SK-N-SH treated with all-trans-retinoic acid at 6 μM for 48 hours (cell line): ENCODE results near the gene SLC5A10.

ENCODE experiments used
- BACH2 ChIP-seq: fragments of 250-450 bp; sonication (Bioruptor Pico); IDR thresholded peaks from 2 replicates; pipeline ENCODE4 v1.9.0; 2021; ENCODE audit warnings: mild to moderate bottlenecking, borderline replicate concordance
- ESRRG ChIP-seq: fragments of 250-450 bp; sonication (Bioruptor Pico); IDR thresholded peaks from 2 replicates; pipeline ENCODE4 v1.6.1; 2021; ENCODE audit warnings: mild to moderate bottlenecking
- OSR1 ChIP-seq: fragments of 250-450 bp; sonication (Bioruptor Pico); IDR thresholded peaks from 2 replicates; pipeline ENCODE4 v1.8.0; 2022; ENCODE audit warnings: moderate library complexity, mild to moderate bottlenecking, inconsistent platforms
- RARB ChIP-seq: fragments of 250-450 bp; sonication (Bioruptor Pico); IDR thresholded peaks from 2 replicates; pipeline ENCODE4 v1.8.0; 2021; ENCODE audit warnings: mild to moderate bottlenecking, moderate library complexity
- TOX ChIP-seq: fragments of 250-450 bp; sonication (Bioruptor Pico); IDR thresholded peaks from 2 replicates; pipeline ENCODE4 v1.8.0; 2021; ENCODE audit warnings: mild to moderate bottlenecking, moderate library complexity, borderline replicate concordance
- TSHZ2 ChIP-seq: fragments of 250-450 bp; sonication (Bioruptor Pico); IDR thresholded peaks from 2 replicates; pipeline ENCODE4 v1.5.0; 2020; ENCODE audit warnings: mild to moderate bottlenecking, moderate library complexity
- ZC3H10 ChIP-seq: fragments of 250-450 bp; sonication (Bioruptor Pico); IDR thresholded peaks from 2 replicates; pipeline ENCODE4 v1.5.1; 2021; ENCODE audit warnings: mild to moderate bottlenecking, moderate library complexity
- ZNF70 ChIP-seq: fragments of 450-650 bp; formaldehyde crosslinking; IDR thresholded peaks from 2 replicates; pipeline ENCODE4 v1.5.0; 2020; ENCODE audit warnings: mild to moderate bottlenecking, moderate library complexity
- ZNF8 ChIP-seq: fragments of 450-650 bp; formaldehyde crosslinking; IDR thresholded peaks from 2 replicates; pipeline ENCODE4 v1.5.0; 2020; ENCODE audit warnings: mild to moderate bottlenecking, moderate library complexity

- TF ChIP-seq TSHZ2 (no peak), RARB (CRISPR knock-in tag) (no peak), OSR1 (no peak), BACH2 (no peak), ZNF70 (CRISPR knock-in tag) (no peak), ZNF8 (no peak), ESRRG (CRISPR knock-in tag) (no peak), ZC3H10 (CRISPR knock-in tag) (no peak), TOX (CRISPR knock-in tag) (no peak)
Observed at GRCh38 chr17:18980682-18981334, 28.8 kb downstream of the SLC5A10 start.
